ENCODE data around the gene ST3GAL2. TPM values are rescaled to one million over a fixed set of nuclear protein-coding genes. Genes with fewer than 3 reads are reported as not detected.

Gene ST3GAL2
- total and polyA plus RNA-seq, 9 donors: 6.2 to 49.7 (median 23.4) TPM

- Histone ChIP-seq H3K4me3 (no peak overlapping the region), H3K27ac (peak overlapping the region in 1 of 2 donors; percentile 26), H3K9me3 (no peaks in the 10 kb centered on the region), H3K27me3 (no peaks in the 10 kb centered on the region), H3K36me3 (no peaks in the 10 kb centered on the region), H3K4me1 (ENCODE audit: insufficient read depth) (peaks cover 46% of the 10 kb centered on the region)
- WGBS, 3 donors: 57 to 64% (median 62%) methylated on average over 11 of the region's 11 CpGs
- intact Hi-C loops (cut with DNase I): no loop called here
- DNase-seq: no peak
- TF ChIP-seq CTCF (IDR thresholded peaks at IDR 0.05): no peak
- TF ChIP-seq POLR2A (IDR thresholded peaks at IDR 0.05): no peak
Measured at GRCh38 chr16:70430667-70431536, 8.0 kb downstream of the ST3GAL2 start.

- TF ChIP-seq EP300 (IDR thresholded peaks at IDR 0.05): no peak
- no peak for TF ChIP-seq POLR2A (IDR thresholded peaks at IDR 0.05)
- no peak for TF ChIP-seq CTCF (IDR thresholded peaks at IDR 0.05)
- Histone ChIP-seq H3K36me3 (no peaks in the 10 kb centered on the region), H3K9me3 (no peaks in the 10 kb centered on the region), H3K27ac (peak overlapping the region in 1 of 2 donors; percentile 26), H3K27me3 (no peaks in the 10 kb centered on the region), H3K4me3 (no peak overlapping the region), H3K4me1 (ENCODE audit: insufficient read depth) (peaks cover 46% of the 10 kb centered on the region)
- 74 to 82% (median 81%) methylated on average over 5 of the region's 5 CpGs for WGBS, 3 donors
- DNase-seq: no peak
- intact Hi-C loops (cut with DNase I): no loop called here
Measured at GRCh38 chr16:70429888-70430666, 8.8 kb downstream of the ST3GAL2 start.

- no peaks in the 10 kb centered on the region for H3K36me3 ChIP-seq
- 1 to 5% (median 3%) methylated on average over 9 of the region's 9 CpGs for WGBS, 3 donors
- peak; percentile 90 to 96 (median 94) for DNase-seq
- TF ChIP-seq CTCF (IDR thresholded peaks at IDR 0.05) (no peak), EP300 (IDR thresholded peaks at IDR 0.05) (no peak), POLR2A (IDR thresholded peaks at IDR 0.05) (no peak)
- peak overlapping the region; percentile 27 to 73 for H3K27ac ChIP-seq
- intact Hi-C loops (cut with DNase I): no loop called here
- no peaks in the 10 kb centered on the region for H3K9me3 ChIP-seq
- H3K4me3 ChIP-seq: no peak overlapping the region
- peaks cover 35% of the 10 kb centered on the region for H3K4me1 ChIP-seq (ENCODE audit: insufficient read depth)
- H3K27me3 ChIP-seq: no peaks in the 10 kb centered on the region
Measured at GRCh38 chr16:70428178-70428998, 10.5 kb downstream of the ST3GAL2 start.

- TF ChIP-seq POLR2A (IDR thresholded peaks at IDR 0.05) (no peak), EP300 (IDR thresholded peaks at IDR 0.05) (no peak), CTCF (IDR thresholded peaks at IDR 0.05) (no peak)
- H3K4me1 ChIP-seq (ENCODE audit: insufficient read depth): peaks cover 30% of the 10 kb centered on the region
- DNase-seq: no peak
- no peaks in the 10 kb centered on the region for H3K27me3 ChIP-seq
- peak overlapping the region in 1 of 2 donors; percentile 73 for H3K27ac ChIP-seq
- intact Hi-C loops (cut with DNase I): no loop called here
- 37 to 41% (median 40%) methylated on average over 4 of the region's 4 CpGs for WGBS, 3 donors
- H3K9me3 ChIP-seq: no peaks in the 10 kb centered on the region
- H3K36me3 ChIP-seq: no peaks in the 10 kb centered on the region
- no peak overlapping the region for H3K4me3 ChIP-seq
Measured at GRCh38 chr16:70427786-70428177, 11.1 kb downstream of the ST3GAL2 start.

All from ovary (tissue), 9 donors.